GM21619 (cell line): Measurements from ENCODE around the gene ADM5.

Source experiments
- ATAC-seq: cut with Tn5 transposase; IDR thresholded peaks from one replicate; pipeline ENCODE4 v1.9.1; 2021; ENCODE audit not compliant: unreplicated experiment

Gene ADM5

GRCh38 chr19:49679771-49680413, 9.5 kb upstream of the ADM5 start:
- ATAC-seq: no peak

- no peak for ATAC-seq
Observed at GRCh38 chr19:49680421-49681351, 8.7 kb upstream of the ADM5 start.

GRCh38 chr19:49681830-49682229, 7.6 kb upstream of the ADM5 start:
- no peak for ATAC-seq

GRCh38 chr19:49682274-49682673, 7.1 kb upstream of the ADM5 start:
- ATAC-seq: no peak

GRCh38 chr19:49683814-49684250, 5.6 kb upstream of the ADM5 start:
- no peak for ATAC-seq

GRCh38 chr19:49684251-49684982, 5.0 kb upstream of the ADM5 start:
- ATAC-seq: no peak

GRCh38 chr19:49684983-49685553, 4.3 kb upstream of the ADM5 start:
- no peak for ATAC-seq

- ATAC-seq: no peak
Observed at GRCh38 chr19:49685845-49686332, 3.5 kb upstream of the ADM5 start.

GRCh38 chr19:49686503-49687088, 2.8 kb upstream of the ADM5 start:
- no peak for ATAC-seq

- ATAC-seq: no peak
Observed at GRCh38 chr19:49687150-49687549, 2.2 kb upstream of the ADM5 start.

- ATAC-seq: no peak
Observed at GRCh38 chr19:49687566-49688316, 1.7 kb upstream of the ADM5 start.

- ATAC-seq: no peak
Observed at GRCh38 chr19:49688531-49689132, 762 bp upstream of the ADM5 start.

- ATAC-seq: no peak
Observed at GRCh38 chr19:49690079-49690655, 773 bp downstream of the ADM5 start.

- no peak for ATAC-seq
Observed at GRCh38 chr19:49690656-49691242, 1.4 kb downstream of the ADM5 start, which contains the start of gene CPT1C. CPT1C (plus strand) TSS chr19:49691116; CDS start chr19:49692253, 1,137 bp downstream.

GRCh38 chr19:49691243-49692146, 2.1 kb downstream of the ADM5 start:
- no peak for ATAC-seq

GRCh38 chr19:49692147-49692506, 2.7 kb downstream of the ADM5 start:
- ATAC-seq: no peak

- ATAC-seq: no peak
Observed at GRCh38 chr19:49696115-49696514, 6.7 kb downstream of the ADM5 start.

- ATAC-seq: no peak
Observed at GRCh38 chr19:49696865-49697264, 7.5 kb downstream of the ADM5 start.
